Measurements from ENCODE around the gene IL1RAPL1.

The IL1RAPL1 gene

DNA sequence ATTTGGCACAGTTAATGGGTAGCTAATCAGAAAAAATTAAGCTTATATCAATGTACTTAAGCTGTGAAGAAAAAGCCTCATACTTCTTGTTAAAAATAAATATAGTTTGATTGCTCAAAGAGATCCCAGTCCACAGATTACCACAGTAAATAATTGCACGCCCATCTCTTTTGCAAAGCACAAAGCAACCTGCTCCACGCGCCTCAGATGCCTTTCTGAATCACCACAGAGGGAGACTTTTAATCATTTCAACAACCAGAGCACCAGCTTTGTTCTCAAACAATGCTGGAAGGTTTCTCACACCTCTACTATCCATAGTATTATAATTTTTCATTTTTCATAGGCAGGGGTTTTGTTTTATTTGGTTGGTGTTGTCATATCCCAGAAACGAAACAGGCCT lies 1289.5 kb downstream of the IL1RAPL1 start:
- no peak overlapping the region for H3K23ac ChIP-seq (ENCODE audit: low read depth, low read length, poor library complexity)
- no peak for DNase-seq (ENCODE audit: low spot score)
- no peak overlapping the region for H4K8ac ChIP-seq (ENCODE audit: low read depth, low read length)
- H2AK5ac ChIP-seq (ENCODE audit: low read depth, low read length), result no peak overlapping the region
- no peak overlapping the region for H3K18ac ChIP-seq (ENCODE audit: low read length)
- H3K9ac ChIP-seq (ENCODE audit: low read depth, low read length, poor library complexity), result no peak overlapping the region
- H3K4ac ChIP-seq (ENCODE audit: low read length), result no peak overlapping the region
- no peak overlapping the region for H3K14ac ChIP-seq (ENCODE audit: low read length)
- WGBS, 2 donors (ENCODE audit: extremely low coverage in 2 of 2, insufficient read length in 2 of 2, insufficient replicate concordance in 1 of 2), result no CpG with 5 or more reads among the region's 4 CpGs
- H3K36me3 ChIP-seq (replicated peaks in 1 of 2; ENCODE audit: control insufficient read depth in 2 of 2, insufficient read depth in 2 of 2, low read length in 2 of 2), result no peaks in the 10 kb centered on the region
- H2BK120ac ChIP-seq (ENCODE audit: low read depth, low read length), result no peak overlapping the region
- no peak overlapping the region for H3K4me2 ChIP-seq (ENCODE audit: insufficient read depth, low read length, poor library complexity, severe bottlenecking)
- H2AFZ ChIP-seq (ENCODE audit: low read length), result no peak overlapping the region
- no peak overlapping the region for H2BK5ac ChIP-seq (ENCODE audit: low read length)
- no peaks in the 10 kb centered on the region for H3K4me1 ChIP-seq (ENCODE audit: control insufficient read depth in 2 of 2, insufficient read depth in 1 of 2, low read depth in 1 of 2, low read length in 2 of 2)
- no peak overlapping the region for H2BK15ac ChIP-seq (ENCODE audit: low read length)
- H3K9me3 ChIP-seq (replicated peaks in 1 of 2; ENCODE audit: control insufficient read depth in 2 of 2, insufficient read depth in 1 of 2, low read depth in 1 of 2, low read length in 2 of 2), result no peaks in the 10 kb centered on the region
- no peak overlapping the region for H3K4me3 ChIP-seq (ENCODE audit: low read length in 2 of 2)
- no peak overlapping the region for H2BK12ac ChIP-seq (ENCODE audit: low read length)
- no peak overlapping the region for H4K91ac ChIP-seq (ENCODE audit: low read depth, low read length, poor library complexity)
- no peaks in the 10 kb centered on the region for H3K27me3 ChIP-seq (ENCODE audit: control insufficient read depth in 3 of 3, insufficient read depth in 3 of 3, low read depth in 1 of 3, low read length in 3 of 3)
- H3K27ac ChIP-seq (replicated peaks; ENCODE audit: low read length), result no peak overlapping the region
- H3K79me1 ChIP-seq (ENCODE audit: low read depth, low read length), result no peaks in the 10 kb centered on the region

DNA sequence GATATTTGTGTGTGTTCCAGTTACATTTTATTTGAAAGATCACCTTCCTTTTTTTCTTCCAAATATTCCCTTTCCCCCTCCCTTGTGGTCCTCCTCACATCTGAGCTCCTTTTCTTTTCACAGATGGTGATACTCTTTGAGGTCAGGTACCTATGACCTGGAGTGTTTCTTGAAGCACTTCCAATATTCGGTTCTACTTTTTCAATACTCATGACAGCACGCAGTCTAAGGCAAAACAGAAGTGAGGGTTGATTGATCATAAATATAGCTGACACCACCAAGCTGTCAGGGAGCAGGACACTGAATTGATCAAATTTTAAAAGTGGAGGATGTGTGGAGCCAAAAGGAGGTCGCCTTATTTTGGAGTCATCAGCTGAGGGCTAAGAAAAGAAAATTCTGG lies 1293.7 kb downstream of the IL1RAPL1 start:
- no peaks in the 10 kb centered on the region for H3K27me3 ChIP-seq (ENCODE audit: control insufficient read depth in 3 of 3, insufficient read depth in 3 of 3, low read depth in 1 of 3, low read length in 3 of 3)
- H2BK5ac ChIP-seq (ENCODE audit: low read length), result no peak overlapping the region
- no peak overlapping the region for H2BK120ac ChIP-seq (ENCODE audit: low read depth, low read length)
- H4K91ac ChIP-seq (ENCODE audit: low read depth, low read length, poor library complexity), result no peak overlapping the region
- no peaks in the 10 kb centered on the region for H3K4me1 ChIP-seq (ENCODE audit: control insufficient read depth in 2 of 2, insufficient read depth in 1 of 2, low read depth in 1 of 2, low read length in 2 of 2)
- H2BK15ac ChIP-seq (ENCODE audit: low read length), result no peak overlapping the region
- H3K36me3 ChIP-seq (replicated peaks in 1 of 2; ENCODE audit: control insufficient read depth in 2 of 2, insufficient read depth in 2 of 2, low read length in 2 of 2), result no peaks in the 10 kb centered on the region
- H3K14ac ChIP-seq (ENCODE audit: low read length), result no peak overlapping the region
- H3K9me3 ChIP-seq (replicated peaks in 1 of 2; ENCODE audit: control insufficient read depth in 2 of 2, insufficient read depth in 1 of 2, low read depth in 1 of 2, low read length in 2 of 2), result no peaks in the 10 kb centered on the region
- H3K18ac ChIP-seq (ENCODE audit: low read length), result no peak overlapping the region
- no peak overlapping the region for H3K4ac ChIP-seq (ENCODE audit: low read length)
- no peaks in the 10 kb centered on the region for H3K79me1 ChIP-seq (ENCODE audit: low read depth, low read length)
- H2BK12ac ChIP-seq (ENCODE audit: low read length), result no peak overlapping the region
- no peak overlapping the region for H3K4me3 ChIP-seq (ENCODE audit: low read length in 2 of 2)
- no peak for DNase-seq (ENCODE audit: low spot score)
- no peak overlapping the region for H4K8ac ChIP-seq (ENCODE audit: low read depth, low read length)
- no peak overlapping the region for H3K9ac ChIP-seq (ENCODE audit: low read depth, low read length, poor library complexity)
- WGBS, 2 donors (ENCODE audit: extremely low coverage in 2 of 2, insufficient read length in 2 of 2, insufficient replicate concordance in 1 of 2), result no CpG with 5 or more reads among the region's 3 CpGs
- no peak overlapping the region for H2AFZ ChIP-seq (ENCODE audit: low read length)
- H3K23ac ChIP-seq (ENCODE audit: low read depth, low read length, poor library complexity), result no peak overlapping the region
- H3K4me2 ChIP-seq (ENCODE audit: insufficient read depth, low read length, poor library complexity, severe bottlenecking), result no peak overlapping the region
- no peak overlapping the region for H2AK5ac ChIP-seq (ENCODE audit: low read depth, low read length)
- H3K27ac ChIP-seq (replicated peaks; ENCODE audit: low read length), result no peak overlapping the region

GRCh38 chrX:29890004-29890403 lies 1302.8 kb downstream of the IL1RAPL1 start:
- Histone ChIP-seq H3K23ac (ENCODE audit: low read depth, low read length, poor library complexity) (no peak overlapping the region), H3K4ac (ENCODE audit: low read length) (no peak overlapping the region), H4K8ac (ENCODE audit: low read depth, low read length) (no peak overlapping the region), H2BK15ac (ENCODE audit: low read length) (no peak overlapping the region), H3K79me1 (ENCODE audit: low read depth, low read length) (no peaks in the 10 kb centered on the region), H3K27ac (replicated peaks; ENCODE audit: low read length) (peak overlapping the region; percentile 69), H2AFZ (ENCODE audit: low read length) (no peak overlapping the region), H3K4me2 (ENCODE audit: insufficient read depth, low read length, poor library complexity, severe bottlenecking) (no peak overlapping the region), H3K14ac (ENCODE audit: low read length) (no peak overlapping the region), H3K36me3 (replicated peaks in 1 of 2; ENCODE audit: control insufficient read depth in 2 of 2, insufficient read depth in 2 of 2, low read length in 2 of 2) (no peaks in the 10 kb centered on the region), H2BK12ac (ENCODE audit: low read length) (no peak overlapping the region), H2BK5ac (ENCODE audit: low read length) (no peak overlapping the region), H3K27me3 (ENCODE audit: control insufficient read depth in 3 of 3, insufficient read depth in 3 of 3, low read depth in 1 of 3, low read length in 3 of 3) (no peaks in the 10 kb centered on the region), H3K9ac (ENCODE audit: low read depth, low read length, poor library complexity) (no peak overlapping the region), H3K4me3 (ENCODE audit: low read length in 2 of 2) (no peak overlapping the region), H2AK5ac (ENCODE audit: low read depth, low read length) (no peak overlapping the region), H2BK120ac (ENCODE audit: low read depth, low read length) (no peak overlapping the region), H3K4me1 (ENCODE audit: control insufficient read depth in 2 of 2, insufficient read depth in 1 of 2, low read depth in 1 of 2, low read length in 2 of 2) (peaks cover 0 to 3% of the 10 kb centered on the region in 2 donors), H4K91ac (ENCODE audit: low read depth, low read length, poor library complexity) (no peak overlapping the region), H3K9me3 (replicated peaks in 1 of 2; ENCODE audit: control insufficient read depth in 2 of 2, insufficient read depth in 1 of 2, low read depth in 1 of 2, low read length in 2 of 2) (no peaks in the 10 kb centered on the region), H3K18ac (ENCODE audit: low read length) (no peak overlapping the region)
- no peak for DNase-seq (ENCODE audit: low spot score)
- no CpG with 5 or more reads among the region's 2 CpGs for WGBS, 2 donors (ENCODE audit: extremely low coverage in 2 of 2, insufficient read length in 2 of 2, insufficient replicate concordance in 1 of 2)

DNA sequence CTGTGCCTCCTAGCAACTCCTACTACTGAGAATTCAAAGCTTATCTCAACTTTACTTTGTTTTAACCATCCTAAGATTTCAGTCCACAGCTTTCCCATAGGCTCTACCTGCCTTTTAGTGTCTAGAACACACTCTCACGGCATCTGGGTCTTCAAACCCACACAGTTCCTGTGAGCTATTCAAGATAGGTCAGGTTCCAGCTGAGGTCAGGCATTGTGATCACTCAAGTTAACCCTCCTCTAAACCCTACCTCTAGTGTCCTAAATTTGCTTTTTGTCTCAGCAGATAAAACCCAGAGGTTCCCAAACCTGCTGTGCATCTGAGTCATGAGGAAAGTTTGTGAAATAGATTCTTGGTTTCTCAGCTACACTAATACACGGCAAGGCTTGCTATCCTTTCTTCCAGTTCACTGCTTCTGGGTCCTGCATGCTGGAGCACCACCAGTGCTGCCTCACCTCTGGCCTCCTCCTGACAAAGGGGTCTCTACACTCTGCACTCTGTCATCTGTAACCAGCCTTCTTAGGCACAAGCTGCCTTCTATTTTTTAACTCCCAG lies 1303.5 kb downstream of the IL1RAPL1 start:
- peaks cover 0 to 3% of the 10 kb centered on the region in 2 donors for H3K4me1 ChIP-seq (ENCODE audit: control insufficient read depth in 2 of 2, insufficient read depth in 1 of 2, low read depth in 1 of 2, low read length in 2 of 2)
- H2BK15ac ChIP-seq (ENCODE audit: low read length), result no peak overlapping the region
- no peak overlapping the region for H4K91ac ChIP-seq (ENCODE audit: low read depth, low read length, poor library complexity)
- no peak overlapping the region for H4K8ac ChIP-seq (ENCODE audit: low read depth, low read length)
- H2BK12ac ChIP-seq (ENCODE audit: low read length), result no peak overlapping the region
- no peak overlapping the region for H3K14ac ChIP-seq (ENCODE audit: low read length)
- H3K79me1 ChIP-seq (ENCODE audit: low read depth, low read length), result no peaks in the 10 kb centered on the region
- peak overlapping the region; percentile 69 for H3K27ac ChIP-seq (replicated peaks; ENCODE audit: low read length)
- no peak overlapping the region for H3K9ac ChIP-seq (ENCODE audit: low read depth, low read length, poor library complexity)
- H3K4ac ChIP-seq (ENCODE audit: low read length), result no peak overlapping the region
- H3K36me3 ChIP-seq (replicated peaks in 1 of 2; ENCODE audit: control insufficient read depth in 2 of 2, insufficient read depth in 2 of 2, low read length in 2 of 2), result no peaks in the 10 kb centered on the region
- no peak overlapping the region for H2AK5ac ChIP-seq (ENCODE audit: low read depth, low read length)
- no peaks in the 10 kb centered on the region for H3K27me3 ChIP-seq (ENCODE audit: control insufficient read depth in 3 of 3, insufficient read depth in 3 of 3, low read depth in 1 of 3, low read length in 3 of 3)
- no CpG with 5 or more reads among the region's 2 CpGs for WGBS, 2 donors (ENCODE audit: extremely low coverage in 2 of 2, insufficient read length in 2 of 2, insufficient replicate concordance in 1 of 2)
- H3K9me3 ChIP-seq (replicated peaks in 1 of 2; ENCODE audit: control insufficient read depth in 2 of 2, insufficient read depth in 1 of 2, low read depth in 1 of 2, low read length in 2 of 2), result no peaks in the 10 kb centered on the region
- no peak overlapping the region for H2BK120ac ChIP-seq (ENCODE audit: low read depth, low read length)
- H3K18ac ChIP-seq (ENCODE audit: low read length), result no peak overlapping the region
- no peak for DNase-seq (ENCODE audit: low spot score)
- H2BK5ac ChIP-seq (ENCODE audit: low read length), result no peak overlapping the region
- H2AFZ ChIP-seq (ENCODE audit: low read length), result no peak overlapping the region
- no peak overlapping the region for H3K4me3 ChIP-seq (ENCODE audit: low read length in 2 of 2)
- no peak overlapping the region for H3K4me2 ChIP-seq (ENCODE audit: insufficient read depth, low read length, poor library complexity, severe bottlenecking)
- H3K23ac ChIP-seq (ENCODE audit: low read depth, low read length, poor library complexity), result no peak overlapping the region

All from neuronal stem cell (in vitro differentiated cells).